Kasumi-1 (cell line): ENCODE results near the gene KRTAP12-2.

ENCODE experiments used
- DNase-seq, 2 experiments: peaks; one replicate each; lab custom pipeline; 2025; lab: John Stamatoyannopoulos, UW

KRTAP12-2 gene

DNA sequence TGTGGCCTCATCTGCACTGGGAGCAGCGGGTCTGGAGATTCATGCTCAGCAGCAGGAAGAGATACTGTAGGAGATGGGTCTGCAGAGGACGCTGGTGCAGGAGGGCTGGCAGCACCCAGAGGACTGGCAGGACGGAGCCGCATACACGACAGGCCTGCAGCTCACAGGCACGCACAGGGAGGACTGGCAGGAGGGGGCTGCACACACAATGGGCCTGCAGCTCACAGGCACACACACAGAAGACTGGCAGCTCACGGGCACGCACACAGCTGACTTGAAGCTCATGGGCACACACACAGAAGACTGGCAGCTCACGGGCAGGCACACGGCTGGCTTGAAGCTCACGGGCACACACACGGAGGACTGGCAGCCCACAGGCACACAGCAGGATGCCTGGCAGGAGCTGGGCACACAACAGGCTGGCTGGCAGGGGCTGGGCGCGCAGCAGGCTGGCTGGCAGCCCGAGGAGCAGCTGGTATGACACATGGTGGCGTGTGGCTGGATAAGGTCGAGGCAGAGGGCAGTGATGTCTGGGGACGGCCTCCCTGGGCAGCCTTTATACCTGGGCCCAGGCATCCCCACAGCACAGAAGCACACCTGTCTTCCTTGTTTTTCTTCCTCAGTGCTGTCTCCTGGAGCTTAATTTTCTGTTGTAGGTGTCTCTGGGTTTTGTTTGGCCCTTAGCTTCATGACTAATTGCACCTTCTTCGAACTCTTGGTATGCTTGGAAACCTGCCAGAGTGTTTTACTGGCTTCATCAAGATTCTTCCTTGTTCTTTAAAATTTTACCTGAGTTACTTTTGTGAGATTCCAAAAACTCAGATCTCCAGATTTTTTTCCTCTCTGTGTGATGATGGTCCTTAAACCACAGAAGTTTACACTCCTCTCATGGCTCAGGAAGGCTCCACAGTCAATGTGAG, at the start of gene KRTAP12-2:
Gene KRTAP12-2 (minus strand): TSS at position 527 of the 920 bp plus-strand sequence. CDS start 41 bp downstream, at position 486.
- no peak for DNase-seq

GRCh38 chr21:44714905-44715304, 48.2 kb upstream of the KRTAP12-2 start:
- no peak for DNase-seq

DNA sequence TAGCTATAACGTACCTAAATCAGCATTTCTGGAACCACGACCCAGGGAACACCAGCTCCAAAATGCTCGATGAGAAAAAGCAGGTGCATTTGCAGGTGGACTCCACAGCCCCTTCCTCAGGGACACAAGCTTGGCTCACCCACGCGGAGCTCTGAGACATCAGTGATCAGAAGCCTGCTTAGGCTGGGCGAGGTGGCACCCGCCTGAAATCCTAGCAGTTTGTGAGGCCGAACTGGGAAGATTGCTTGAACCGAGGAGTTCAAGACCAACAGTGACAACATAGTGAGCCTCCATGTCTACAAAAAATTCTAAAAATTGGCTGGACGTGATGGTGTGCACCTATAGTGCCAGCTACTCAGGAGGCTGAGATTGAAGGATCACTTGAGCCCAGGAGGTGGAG, 47.1 kb upstream of the KRTAP12-2 start:
- no peak for DNase-seq

DNA sequence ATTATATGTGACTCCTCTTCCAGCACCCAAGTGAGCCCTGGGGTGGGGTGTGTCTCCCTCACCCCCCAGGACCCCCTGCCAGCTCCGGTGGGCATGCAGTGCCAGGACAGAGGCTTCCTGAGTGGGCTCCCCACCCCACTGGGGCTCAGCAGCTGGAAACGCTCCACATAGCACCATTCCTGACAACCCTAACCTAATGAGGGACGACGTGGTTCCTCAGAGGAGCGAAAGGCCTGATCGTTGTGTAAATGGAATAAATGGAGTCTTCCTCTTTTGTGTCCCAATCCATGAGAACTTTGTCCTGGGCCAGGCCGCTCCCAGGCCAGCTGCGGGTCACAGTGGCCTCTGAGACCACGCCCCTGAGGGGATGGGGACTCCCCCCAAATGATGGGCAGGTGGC, 46.4 kb upstream of the KRTAP12-2 start:
- DNase-seq, result no peak

GRCh38 chr21:44712203-44713028, 45.7 kb upstream of the KRTAP12-2 start:
- no peak for DNase-seq

GRCh38 chr21:44711327-44712202, 44.8 kb upstream of the KRTAP12-2 start, which contains the start of gene TSPEAR:
TSS of gene TSPEAR (minus strand) at chr21:44711572. CDS start at chr21:44711514, 58 bp downstream.
- DNase-seq, result no peak

DNA sequence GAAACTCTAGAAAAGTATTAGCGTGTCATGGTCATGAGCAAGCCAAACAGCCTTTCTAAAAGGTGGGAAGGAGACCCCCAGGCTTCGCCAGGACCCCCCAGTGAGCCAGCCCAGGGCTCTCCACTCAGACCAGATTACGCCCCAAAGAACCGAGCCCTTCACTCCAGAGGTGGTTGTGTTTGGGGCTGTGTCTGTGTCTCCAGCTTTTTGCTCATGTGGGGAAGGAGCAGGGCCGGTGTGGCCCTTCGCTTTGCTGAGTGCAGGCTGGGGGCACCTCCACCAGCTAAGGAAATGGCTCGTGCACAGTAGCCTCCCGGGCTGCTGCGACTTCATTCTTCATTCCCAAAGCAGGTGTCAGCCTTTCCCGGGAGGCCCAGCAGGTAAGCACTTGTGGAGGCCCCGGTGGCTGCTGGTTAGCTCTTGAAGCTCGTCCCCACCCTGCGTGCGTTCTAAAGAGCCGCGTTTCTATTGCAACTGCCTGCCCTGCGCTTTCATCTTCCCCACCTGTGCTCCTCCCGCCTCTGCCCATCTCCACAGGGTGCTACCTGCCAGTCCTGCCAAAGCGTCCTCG, 44.1 kb upstream of the KRTAP12-2 start:
- DNase-seq, result no peak

DNA sequence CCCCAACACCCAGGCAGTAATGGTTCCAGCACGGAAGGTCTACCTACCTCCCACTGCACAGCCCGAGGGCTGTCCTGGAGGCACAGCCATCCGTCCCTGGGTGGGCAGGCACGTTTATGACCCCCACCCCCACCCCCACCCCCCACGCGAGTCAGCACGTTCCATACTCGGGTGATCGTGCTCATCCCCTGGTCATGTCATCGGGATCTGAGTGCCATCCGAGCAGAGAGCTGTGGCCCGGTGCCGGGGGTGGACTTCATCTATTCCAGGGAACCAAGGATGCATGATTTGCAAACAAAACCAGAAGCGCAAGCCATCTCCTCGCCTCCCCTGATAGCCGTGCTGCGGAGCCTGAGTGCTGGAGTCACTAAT, 43.6 kb upstream of the KRTAP12-2 start:
- DNase-seq, result no peak

GRCh38 chr21:44709426-44710293, 42.9 kb upstream of the KRTAP12-2 start:
- DNase-seq, result no peak

DNA sequence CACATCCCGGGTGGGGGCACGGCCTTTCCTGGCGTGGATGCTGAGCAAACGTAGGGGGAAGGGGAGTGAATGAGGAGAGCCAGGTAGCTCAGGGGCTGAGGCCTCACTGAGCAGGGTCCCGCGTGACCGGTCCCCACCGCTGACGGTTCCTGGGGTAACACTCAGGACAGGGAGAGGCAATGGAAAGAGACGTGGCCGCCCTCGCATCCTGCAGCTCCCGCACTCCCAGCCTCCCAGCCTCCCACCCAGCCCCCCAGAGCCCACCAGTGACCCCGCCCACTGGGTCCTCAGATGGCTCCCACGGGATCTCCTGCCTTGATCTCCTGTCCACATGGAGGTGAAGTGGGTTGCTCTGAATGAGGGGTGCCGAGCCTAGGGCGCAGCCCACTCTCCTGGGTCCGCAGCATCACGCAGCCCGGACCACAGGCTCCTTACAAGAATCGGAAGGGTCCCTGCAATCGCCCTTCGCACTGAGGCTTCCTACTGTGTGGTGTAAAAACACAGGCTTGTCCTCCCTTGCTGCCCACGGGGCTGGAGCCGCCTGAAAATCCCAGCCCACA, 42.2 kb upstream of the KRTAP12-2 start:
- DNase-seq, result no peak

DNA sequence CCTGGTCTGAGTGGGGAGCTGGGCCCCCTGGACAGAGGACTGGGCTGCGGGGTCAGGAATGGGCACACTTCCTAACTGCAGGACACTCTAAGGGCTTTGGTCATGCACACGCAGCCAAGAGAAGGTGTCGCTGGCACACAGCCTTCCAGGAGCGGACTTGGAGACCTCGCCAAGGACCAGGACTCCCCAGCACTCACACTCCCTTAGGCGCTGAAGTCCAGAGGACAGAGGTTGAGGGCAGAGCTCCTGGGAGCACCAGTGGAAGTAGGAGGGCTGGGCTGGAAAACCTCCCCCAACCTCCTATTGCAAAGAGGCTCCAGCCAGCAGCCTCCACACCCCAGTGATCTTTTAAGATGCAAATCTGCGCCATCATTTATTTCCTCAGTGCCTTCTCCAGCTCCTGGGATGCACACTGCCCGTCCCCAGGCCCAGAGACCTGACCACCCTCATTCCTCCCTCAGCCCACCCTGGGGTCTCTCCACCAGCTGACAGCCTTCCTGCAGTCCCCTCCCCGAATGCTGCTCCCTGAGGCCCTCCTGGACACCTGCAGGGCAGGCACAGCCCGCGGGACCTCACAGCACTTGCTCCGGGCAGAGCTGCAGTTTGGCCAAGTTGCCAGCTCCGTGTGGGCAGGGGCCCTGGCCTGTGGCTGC, 41.6 kb upstream of the KRTAP12-2 start:
- no peak for DNase-seq

GRCh38 chr21:44706706-44707581, 40.2 kb upstream of the KRTAP12-2 start:
- DNase-seq, result no peak

DNA sequence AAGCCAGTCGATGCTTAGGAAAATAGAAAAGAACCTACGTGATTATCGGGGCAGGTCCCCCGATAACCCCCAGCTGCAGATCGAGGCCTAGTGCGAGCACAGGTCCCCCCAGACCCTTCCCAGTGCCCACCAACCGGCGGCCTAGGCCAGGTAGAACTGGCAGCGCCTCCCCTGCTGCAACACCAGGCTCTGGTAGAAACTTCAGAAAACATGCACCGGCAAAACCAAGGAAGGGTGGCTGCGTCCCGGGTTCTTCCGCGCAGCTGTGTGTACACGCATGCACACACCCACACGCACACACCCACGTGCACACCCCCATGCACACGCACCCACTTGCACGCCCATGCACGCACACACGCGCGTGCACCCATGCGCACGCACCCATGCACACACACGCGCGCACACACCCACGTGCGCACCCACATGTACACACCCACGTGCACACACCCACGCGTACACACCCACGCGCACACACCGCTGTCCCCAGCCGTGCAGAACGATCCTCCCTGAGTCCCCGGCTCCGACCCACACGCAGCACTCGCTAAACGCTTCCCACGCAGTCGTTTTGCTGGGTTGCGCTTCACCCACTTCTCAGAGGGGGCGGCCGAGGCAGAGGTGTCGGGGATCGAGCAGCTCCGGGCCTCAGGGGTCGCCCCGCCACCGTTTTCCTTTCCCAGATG, 39.4 kb upstream of the KRTAP12-2 start:
- DNase-seq, result no peak

- DNase-seq, result no peak
These were observed 37.9 kb upstream of the KRTAP12-2 start for GRCh38 chr21:44704636-44705001.

- DNase-seq, result no peak
These were observed 37.3 kb upstream of the KRTAP12-2 start for GRCh38 chr21:44703731-44704635.

GRCh38 chr21:44702973-44703730, 36.4 kb upstream of the KRTAP12-2 start:
- no peak for DNase-seq
